Measurements from ENCODE around the gene ZBED1. TPM values are rescaled to one million over a fixed set of nuclear protein-coding genes. Genes with fewer than 3 reads are reported as not detected.
A peak's percentile ranks its signal among the peaks of the same experiment; 100 is the strongest.
"Not testable (repeated sequence)": the region's sequence is repeated elsewhere in the genome, so short reads cannot be mapped to it uniquely, and the experiment has no call there.

ZBED1 gene
- total RNA-seq, 1 donor from 2014 or later = 32.1 TPM

GRCh38 chrX:2497961-2498780, 2.6 kb downstream of the ZBED1 start:
- peak in 1 of 2 donors; percentile 28 for DNase-seq (ENCODE audit: low read depth in 2 of 2)

GRCh38 chrX:2495595-2495994, 5.2 kb downstream of the ZBED1 start:
- no peak for DNase-seq (ENCODE audit: low read depth in 2 of 2)

- DNase-seq (ENCODE audit: low read depth in 2 of 2) = no peak
Observed at GRCh38 chrX:2492531-2493218, 8.1 kb downstream of the ZBED1 start.

- no peak for DNase-seq (ENCODE audit: low read depth in 2 of 2)
Observed at GRCh38 chrX:2490634-2491033, 10.1 kb downstream of the ZBED1 start.

- DNase-seq (ENCODE audit: low read depth in 2 of 2) = no peak
Observed at GRCh38 chrX:2489446-2490445, 11.0 kb downstream of the ZBED1 start.

GRCh38 chrX:2488621-2489285, 12.0 kb downstream of the ZBED1 start:
- DNase-seq (ENCODE audit: low read depth in 2 of 2) = no peak

GRCh38 chrX:2487366-2487765, 13.4 kb downstream of the ZBED1 start:
- DNase-seq (ENCODE audit: low read depth in 2 of 2) = no peak

- DNase-seq (ENCODE audit: low read depth in 2 of 2) = no peak
Observed at GRCh38 chrX:2486476-2487133, 14.2 kb downstream of the ZBED1 start.

- DNase-seq (ENCODE audit: low read depth in 2 of 2) = no peak
Observed at GRCh38 chrX:2485789-2486345, 14.9 kb downstream of the ZBED1 start.

- DNase-seq (ENCODE audit: low read depth in 2 of 2) = no peak
Observed at GRCh38 chrX:2484721-2485648, 15.8 kb downstream of the ZBED1 start.

- no peak for DNase-seq (ENCODE audit: low read depth in 2 of 2)
Observed at GRCh38 chrX:2484256-2484655, 16.5 kb downstream of the ZBED1 start.

GRCh38 chrX:2483398-2484060, 17.2 kb downstream of the ZBED1 start:
- no peak for DNase-seq (ENCODE audit: low read depth in 2 of 2)

- DNase-seq (ENCODE audit: low read depth in 2 of 2) = not testable (repeated sequence)
Observed at GRCh38 chrX:2481597-2481996, 19.2 kb downstream of the ZBED1 start.

GRCh38 chrX:2479982-2480381, 20.8 kb downstream of the ZBED1 start:
- DNase-seq (ENCODE audit: low read depth in 2 of 2) = not testable (repeated sequence)

GRCh38 chrX:2479420-2479780, 21.4 kb downstream of the ZBED1 start:
- no peak for DNase-seq (ENCODE audit: low read depth in 2 of 2)

- DNase-seq (ENCODE audit: low read depth in 2 of 2) = no peak
Observed at GRCh38 chrX:2478546-2479419, 22.0 kb downstream of the ZBED1 start.

GRCh38 chrX:2477313-2477712, 23.5 kb downstream of the ZBED1 start:
- not testable (repeated sequence) for DNase-seq (ENCODE audit: low read depth in 2 of 2)

Measured in dermis microvascular lymphatic vessel endothelial cell (primary cell).